ENCODE data around the gene UBE2B.
A peak's percentile ranks its signal among the peaks of the same experiment; 100 is the strongest.

UBE2B gene

DNA sequence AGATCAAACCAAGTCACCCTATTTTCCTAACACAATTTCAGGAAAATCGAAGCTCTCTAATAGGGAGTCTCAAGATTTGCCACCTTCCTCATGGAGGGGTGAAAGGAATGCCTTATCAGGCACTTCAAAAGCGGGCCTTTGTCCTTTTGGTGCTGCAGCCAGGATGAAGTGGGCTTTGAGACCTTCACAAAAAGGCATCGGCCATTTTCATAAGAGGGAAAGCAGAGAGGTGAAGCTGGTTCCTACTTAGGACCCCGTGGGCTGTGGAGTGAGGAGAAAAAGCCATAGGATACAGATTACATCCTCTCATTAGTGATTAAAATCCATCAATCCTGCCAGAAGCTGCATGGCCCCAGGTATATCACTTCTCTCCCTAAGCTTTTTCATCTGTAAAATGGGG, 39.5 kb downstream of the UBE2B start:
- Histone ChIP-seq H3F3A (ENCODE audit: insufficient read depth) (0 out of 2 replicates have a peak, but pooled peaks cover 5% of the 10 kb centered on the region), H4K20me1 (ENCODE audit: low read depth, low read length) (no peaks in the 10 kb centered on the region), H3K4me3 (ENCODE audit: insufficient read depth, low read length, poor library complexity, severe bottlenecking) (peak overlapping the region; percentile 99), H3K4me2 (ENCODE audit: low read depth, low read length, poor library complexity, severe bottlenecking) (peak overlapping the region; percentile 95), H3K9me2 (replicated peaks; ENCODE audit: insufficient read depth, low read length) (no peaks in the 10 kb centered on the region), H3K9me3 (ENCODE audit: insufficient read depth, low read length) (no peaks in the 10 kb centered on the region), H3K27me3 (ENCODE audit: low read length) (no peaks in the 10 kb centered on the region), H3K79me2 (ENCODE audit: insufficient read depth, low read length) (peaks cover 32% of the 10 kb centered on the region), H3K36me3 (ENCODE audit: low read length) (no peaks in the 10 kb centered on the region), H3K9ac (ENCODE audit: low read length) (peak overlapping the region; percentile 95), H2AFZ (ENCODE audit: low read depth, low read length, severe bottlenecking) (peak overlapping the region; percentile 80), H3K27ac (ENCODE audit: low read depth, low read length) (0 out of 2 replicates have a peak overlapping the region, but pooled peaks have one; percentile 11)
- no peak for TF ChIP-seq EZH2phosphoT487 (conservative IDR thresholded peaks at IDR 0.05; ENCODE audit: low read length)
- TF ChIP-seq, protein P1, sequence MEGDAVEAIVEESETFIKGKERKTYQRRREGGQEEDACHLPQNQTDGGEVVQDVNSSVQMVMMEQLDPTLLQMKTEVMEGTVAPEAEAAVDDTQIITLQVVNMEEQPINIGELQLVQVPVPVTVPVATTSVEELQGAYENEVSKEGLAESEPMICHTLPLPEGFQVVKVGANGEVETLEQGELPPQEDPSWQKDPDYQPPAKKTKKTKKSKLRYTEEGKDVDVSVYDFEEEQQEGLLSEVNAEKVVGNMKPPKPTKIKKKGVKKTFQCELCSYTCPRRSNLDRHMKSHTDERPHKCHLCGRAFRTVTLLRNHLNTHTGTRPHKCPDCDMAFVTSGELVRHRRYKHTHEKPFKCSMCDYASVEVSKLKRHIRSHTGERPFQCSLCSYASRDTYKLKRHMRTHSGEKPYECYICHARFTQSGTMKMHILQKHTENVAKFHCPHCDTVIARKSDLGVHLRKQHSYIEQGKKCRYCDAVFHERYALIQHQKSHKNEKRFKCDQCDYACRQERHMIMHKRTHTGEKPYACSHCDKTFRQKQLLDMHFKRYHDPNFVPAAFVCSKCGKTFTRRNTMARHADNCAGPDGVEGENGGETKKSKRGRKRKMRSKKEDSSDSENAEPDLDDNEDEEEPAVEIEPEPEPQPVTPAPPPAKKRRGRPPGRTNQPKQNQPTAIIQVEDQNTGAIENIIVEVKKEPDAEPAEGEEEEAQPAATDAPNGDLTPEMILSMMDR (IDR thresholded peaks at IDR 0.05; ENCODE audit: insufficient read depth, low read length, poor library complexity, severe bottlenecking): no peak

DNA sequence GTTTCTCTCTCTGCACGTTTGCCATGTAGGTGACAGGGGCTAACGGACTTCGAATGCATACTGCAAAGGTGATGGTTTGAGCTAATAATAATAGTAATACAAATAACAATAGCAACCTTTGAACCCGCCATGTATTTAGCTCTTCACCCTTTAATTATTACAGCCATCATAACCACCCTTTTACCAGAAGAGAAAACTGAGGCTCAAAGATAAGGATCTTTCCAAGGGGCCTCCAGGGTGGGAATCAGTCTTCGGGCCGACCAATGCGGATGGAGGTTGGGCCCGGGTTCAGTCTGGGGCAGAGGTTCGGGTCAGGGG, 39.8 kb downstream of the UBE2B start:
- Histone ChIP-seq H3K27ac (ENCODE audit: low read depth, low read length) (0 out of 2 replicates have a peak overlapping the region, but pooled peaks have one; percentile 11), H4K20me1 (ENCODE audit: low read depth, low read length) (no peaks in the 10 kb centered on the region), H3F3A (ENCODE audit: insufficient read depth) (0 out of 2 replicates have a peak, but pooled peaks cover 5% of the 10 kb centered on the region), H3K79me2 (ENCODE audit: insufficient read depth, low read length) (peaks cover 29% of the 10 kb centered on the region), H2AFZ (ENCODE audit: low read depth, low read length, severe bottlenecking) (peak overlapping the region; percentile 80), H3K4me2 (ENCODE audit: low read depth, low read length, poor library complexity, severe bottlenecking) (peak overlapping the region; percentile 95), H3K27me3 (ENCODE audit: low read length) (no peaks in the 10 kb centered on the region), H3K4me3 (ENCODE audit: insufficient read depth, low read length, poor library complexity, severe bottlenecking) (peak overlapping the region; percentile 99), H3K9me2 (replicated peaks; ENCODE audit: insufficient read depth, low read length) (no peaks in the 10 kb centered on the region), H3K36me3 (ENCODE audit: low read length) (no peaks in the 10 kb centered on the region), H3K9ac (ENCODE audit: low read length) (peak overlapping the region; percentile 95), H3K9me3 (ENCODE audit: insufficient read depth, low read length) (no peaks in the 10 kb centered on the region)
- TF ChIP-seq, protein P1 (IDR thresholded peaks at IDR 0.05; ENCODE audit: insufficient read depth, low read length, poor library complexity, severe bottlenecking): no peak
- no peak for TF ChIP-seq EZH2phosphoT487 (conservative IDR thresholded peaks at IDR 0.05; ENCODE audit: low read length)

DNA sequence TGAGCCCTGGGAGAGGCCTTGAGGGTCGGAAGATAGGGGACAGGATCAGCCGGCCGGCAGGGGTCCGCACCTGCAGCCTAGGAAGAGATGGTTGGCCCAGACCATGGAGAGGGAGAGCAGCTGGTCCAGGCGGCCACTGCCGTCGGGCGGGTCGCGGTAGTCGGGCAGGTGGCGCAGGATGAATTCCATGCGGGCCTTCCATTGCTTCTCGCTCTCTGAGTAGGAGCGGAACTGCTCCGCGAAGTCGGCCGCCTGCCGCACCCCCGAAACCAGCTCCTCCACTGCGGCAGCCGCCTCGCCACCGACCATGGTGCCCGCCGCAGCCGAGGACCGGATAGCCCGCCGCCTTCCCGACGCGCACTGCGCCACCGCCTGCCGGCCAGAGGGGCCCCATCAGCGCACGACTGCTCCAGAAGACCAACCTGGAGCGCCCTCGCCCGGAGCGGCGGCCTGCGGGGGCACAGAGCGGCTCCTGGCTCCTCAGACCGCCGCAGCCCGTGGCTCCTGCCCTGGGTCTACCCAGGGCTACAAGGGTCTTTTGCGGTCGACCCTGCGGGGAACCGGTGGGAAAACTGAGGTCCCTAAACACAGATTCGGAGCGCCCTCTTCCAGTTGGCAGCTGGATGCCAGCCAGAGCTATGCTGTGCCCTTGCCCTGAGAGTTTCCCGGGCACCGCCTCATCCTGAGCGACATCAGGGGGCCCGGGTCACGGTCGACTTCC, 40.3 kb downstream of the UBE2B start, which contains the start of gene CDKN2AIPNL:
Gene CDKN2AIPNL, minus strand, starts transcription at position 336 of the 721 bp plus-strand sequence. Its CDS starts 27 bp downstream, at position 309.
- Histone ChIP-seq H3K4me2 (ENCODE audit: low read depth, low read length, poor library complexity, severe bottlenecking) (peak within 1 kb of the TSS; percentile 95), H3F3A (ENCODE audit: insufficient read depth) (0 out of 2 replicates have a peak, but pooled peaks cover 5% of the 10 kb centered on the region), H3K27me3 (ENCODE audit: low read length) (no peaks in the 10 kb centered on the region), H2AFZ (ENCODE audit: low read depth, low read length, severe bottlenecking) (peak within 1 kb of the TSS; percentile 95), H3K9ac (ENCODE audit: low read length) (peak within 1 kb of the TSS; percentile 95), H3K79me2 (ENCODE audit: insufficient read depth, low read length) (peaks cover 26% of the 10 kb centered on the region), H3K4me3 (ENCODE audit: insufficient read depth, low read length, poor library complexity, severe bottlenecking) (peak within 1 kb of the TSS; percentile 99), H4K20me1 (ENCODE audit: low read depth, low read length) (no peaks in the 10 kb centered on the region), H3K9me2 (replicated peaks; ENCODE audit: insufficient read depth, low read length) (no peaks in the 10 kb centered on the region), H3K27ac (ENCODE audit: low read depth, low read length) (0 out of 2 replicates have a peak within 1 kb of the TSS, but pooled peaks have one; percentile 11), H3K36me3 (ENCODE audit: low read length) (no peaks in the 10 kb centered on the region), H3K9me3 (ENCODE audit: insufficient read depth, low read length) (no peaks in the 10 kb centered on the region)
- TF ChIP-seq EZH2phosphoT487 (conservative IDR thresholded peaks at IDR 0.05; ENCODE audit: low read length): no peak
- TF ChIP-seq, protein P1 (IDR thresholded peaks at IDR 0.05; ENCODE audit: insufficient read depth, low read length, poor library complexity, severe bottlenecking): peak; percentile 76
